Neutrophil (primary cell): ENCODE measurements around the gene EXO1.
"Not testable (repeated sequence)": the region's sequence is repeated elsewhere in the genome, so short reads cannot be mapped to it uniquely, and the experiment has no call there.

Experiments
- H3K27ac ChIP-seq: fragments of 200-600 bp; sonication (generic); 2 replicates; pipeline ENCODE4 v1.5.1; 2016; ENCODE audit warnings: mild to moderate bottlenecking, moderate library complexity
- H3K27me3 ChIP-seq: fragments of 200-600 bp; sonication (generic); 2 replicates; pipeline ENCODE4 v1.6.0; 2016; ENCODE audit warnings: mild to moderate bottlenecking
- H3K36me3 ChIP-seq: fragments of 200-600 bp; sonication (generic); 2 replicates; pipeline ENCODE4 v1.5.1; 2017
- H3K4me1 ChIP-seq, 2 experiments: fragments of 200-600 bp in 1 of 2; sonication (generic) in 1 of 2; 1 replicate in 1 of 2; 2 replicates in 1 of 2; pipeline versions ENCODE4 v1.5.1 to v1.6.1; 2013 to 2016; ENCODE audit warnings: low read depth in 1 of 2, low read length in 1 of 2, mild to moderate bottlenecking in 1 of 2, moderate library complexity in 1 of 2; ENCODE audit not compliant: control insufficient read depth in 1 of 2, insufficient read depth in 1 of 2
- H3K4me3 ChIP-seq, 2 experiments: fragments of 200-600 bp in 1 of 2; sonication (generic) in 1 of 2; 1 replicate in 1 of 2; 2 replicates in 1 of 2; pipeline ENCODE4 v1.5.1; 2013 to 2016; ENCODE audit warnings: low read depth in 1 of 2, low read length in 1 of 2, mild to moderate bottlenecking in 1 of 2, moderate library complexity in 1 of 2
- H3K9me3 ChIP-seq: fragments of 200-600 bp; sonication (generic); 2 replicates; pipeline ENCODE4 v1.5.1; 2016
- TF ChIP-seq, protein P1 (sequence below): fragments of 200-600 bp; sonication (generic); IDR thresholded peaks from 2 replicates; pipeline ENCODE4 v1.5.1; 2016; ENCODE audit warnings: antibody characterized with exemption

EXO1 gene

GRCh38 chr1:241848686-241849344 lies 811 bp downstream of the EXO1 start:
- peaks cover 7% of the 10 kb centered on the region for H3K36me3 ChIP-seq
- H3K27ac ChIP-seq = no peak overlapping the region
- peak overlapping the region in 1 of 2 experiments; percentile 85 for H3K4me3 ChIP-seq
- H3K4me1 ChIP-seq = peaks cover 16 to 20% of the 10 kb centered on the region in 2 experiments
- no peaks in the 10 kb centered on the region for H3K9me3 ChIP-seq
- TF ChIP-seq, protein P1, sequence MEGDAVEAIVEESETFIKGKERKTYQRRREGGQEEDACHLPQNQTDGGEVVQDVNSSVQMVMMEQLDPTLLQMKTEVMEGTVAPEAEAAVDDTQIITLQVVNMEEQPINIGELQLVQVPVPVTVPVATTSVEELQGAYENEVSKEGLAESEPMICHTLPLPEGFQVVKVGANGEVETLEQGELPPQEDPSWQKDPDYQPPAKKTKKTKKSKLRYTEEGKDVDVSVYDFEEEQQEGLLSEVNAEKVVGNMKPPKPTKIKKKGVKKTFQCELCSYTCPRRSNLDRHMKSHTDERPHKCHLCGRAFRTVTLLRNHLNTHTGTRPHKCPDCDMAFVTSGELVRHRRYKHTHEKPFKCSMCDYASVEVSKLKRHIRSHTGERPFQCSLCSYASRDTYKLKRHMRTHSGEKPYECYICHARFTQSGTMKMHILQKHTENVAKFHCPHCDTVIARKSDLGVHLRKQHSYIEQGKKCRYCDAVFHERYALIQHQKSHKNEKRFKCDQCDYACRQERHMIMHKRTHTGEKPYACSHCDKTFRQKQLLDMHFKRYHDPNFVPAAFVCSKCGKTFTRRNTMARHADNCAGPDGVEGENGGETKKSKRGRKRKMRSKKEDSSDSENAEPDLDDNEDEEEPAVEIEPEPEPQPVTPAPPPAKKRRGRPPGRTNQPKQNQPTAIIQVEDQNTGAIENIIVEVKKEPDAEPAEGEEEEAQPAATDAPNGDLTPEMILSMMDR = no peak
- H3K27me3 ChIP-seq = peaks cover 10% of the 10 kb centered on the region

- Histone ChIP-seq H3K27me3 (peaks cover 4% of the 10 kb centered on the region), H3K27ac (no peak overlapping the region), H3K4me3 (no peak overlapping the region)
Observed at GRCh38 chr1:241849345-241849695, 1.3 kb downstream of the EXO1 start.

DNA sequence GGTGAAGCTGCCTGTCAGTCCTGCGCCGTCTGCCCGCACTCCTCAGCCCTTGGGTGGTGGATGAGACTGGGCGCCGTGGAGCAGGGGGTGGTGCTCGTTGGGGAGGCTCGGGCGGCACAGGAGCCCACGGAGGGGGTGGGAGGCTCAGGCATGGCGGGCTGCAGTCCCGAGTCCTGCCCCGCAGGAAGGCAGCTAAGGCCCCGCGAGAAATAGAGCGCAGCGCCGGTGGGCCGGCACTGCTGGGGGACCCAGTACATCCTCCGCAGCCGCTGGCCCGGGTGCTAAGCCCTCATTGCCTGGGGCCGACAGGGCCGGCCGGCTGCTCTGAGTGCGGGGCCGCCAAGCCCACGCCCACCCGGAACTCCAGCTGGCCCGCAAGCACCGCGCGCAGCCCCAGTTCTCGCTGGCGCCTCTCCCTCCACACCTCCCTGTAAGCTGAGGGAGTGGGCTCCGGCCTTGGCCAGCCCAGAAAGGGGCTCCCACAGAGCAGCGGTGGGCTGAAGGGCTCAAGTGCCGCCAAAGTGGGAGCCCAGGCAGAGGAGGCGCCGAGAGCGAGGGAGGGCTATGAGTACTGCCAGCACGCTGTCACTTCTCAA lies 7.6 kb downstream of the EXO1 start:
- H3K4me1 ChIP-seq, H3K27me3 ChIP-seq, H3K9me3 ChIP-seq, H3K27ac ChIP-seq, H3K4me3 ChIP-seq: not testable (repeated sequence)
- peaks cover 35% of the 10 kb centered on the region for H3K36me3 ChIP-seq

More at GRCh38 chr1:241849345-241849695, 1.3 kb downstream of the EXO1 start:
- peaks cover 8% of the 10 kb centered on the region for H3K36me3 ChIP-seq
- TF ChIP-seq, protein P1 = no peak
- H3K9me3 ChIP-seq = no peaks in the 10 kb centered on the region
- H3K4me1 ChIP-seq = peaks cover 16 to 20% of the 10 kb centered on the region in 2 experiments

DNA sequence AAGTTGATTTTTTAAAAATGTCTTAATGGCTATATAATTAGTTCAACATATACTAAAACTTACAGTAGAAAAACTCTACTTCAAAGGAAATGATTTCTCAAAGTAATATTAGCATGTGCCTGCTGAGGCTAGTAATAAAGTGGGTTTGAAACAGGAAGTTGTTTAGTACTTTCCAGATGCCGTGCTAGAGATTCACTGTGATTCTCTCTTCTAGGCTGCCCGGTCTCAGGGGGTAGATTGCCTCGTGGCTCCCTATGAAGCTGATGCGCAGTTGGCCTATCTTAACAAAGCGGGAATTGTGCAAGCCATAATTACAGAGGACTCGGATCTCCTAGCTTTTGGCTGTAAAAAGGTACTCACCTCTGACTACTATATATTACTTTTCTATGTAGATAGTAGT lies 9.1 kb downstream of the EXO1 start:
- H3K27ac ChIP-seq = no peak overlapping the region
- TF ChIP-seq, protein P1 = no peak
- H3K4me3 ChIP-seq = no peak overlapping the region
- H3K9me3 ChIP-seq = no peaks in the 10 kb centered on the region
- peaks cover 46% of the 10 kb centered on the region for H3K36me3 ChIP-seq
- H3K27me3 ChIP-seq = no peaks in the 10 kb centered on the region
- no peaks in the 10 kb centered on the region for H3K4me1 ChIP-seq

- TF ChIP-seq, protein P1 = no peak
- Histone ChIP-seq H3K4me3 (no peak overlapping the region), H3K9me3 (no peaks in the 10 kb centered on the region), H3K36me3 (peaks cover 26% of the 10 kb centered on the region), H3K27me3 (no peaks in the 10 kb centered on the region), H3K4me1 (no peaks in the 10 kb centered on the region), H3K27ac (no peak overlapping the region)
Observed at GRCh38 chr1:241860922-241861321, 12.9 kb downstream of the EXO1 start.

GRCh38 chr1:241869022-241869421 lies 21.0 kb downstream of the EXO1 start:
- Histone ChIP-seq H3K27me3 (no peaks in the 10 kb centered on the region), H3K9me3 (no peaks in the 10 kb centered on the region), H3K4me1 (no peaks in the 10 kb centered on the region), H3K36me3 (peaks cover 10% of the 10 kb centered on the region), H3K27ac (no peak overlapping the region), H3K4me3 (no peak overlapping the region)
- TF ChIP-seq, protein P1 = no peak
